ENCODE measurements around the gene FRMD4B.
A peak's percentile ranks its signal among the peaks of the same experiment; 100 is the strongest.

Gene FRMD4B

GRCh38 chr3:69250014-69250413, 135.9 kb downstream of the FRMD4B start:
- TF ChIP-seq GATA2 (IDR thresholded peaks at IDR 0.05; ENCODE audit: low read depth, low read length) (no peak), GATA3 (IDR thresholded peaks at IDR 0.05; ENCODE audit: low read depth, low read length) (no peak)

- TF ChIP-seq GATA3 (IDR thresholded peaks at IDR 0.05; ENCODE audit: low read depth, low read length) (no peak), GATA2 (IDR thresholded peaks at IDR 0.05; ENCODE audit: low read depth, low read length) (no peak)
These were observed 136.9 kb downstream of the FRMD4B start for GRCh38 chr3:69249001-69249400.

GRCh38 chr3:69248436-69248835, 137.5 kb downstream of the FRMD4B start:
- TF ChIP-seq GATA3 (IDR thresholded peaks at IDR 0.05; ENCODE audit: low read depth, low read length) = no peak
- TF ChIP-seq GATA2 (IDR thresholded peaks at IDR 0.05; ENCODE audit: low read depth, low read length) = no peak

GRCh38 chr3:69246612-69247011, 139.3 kb downstream of the FRMD4B start:
- TF ChIP-seq GATA3 (IDR thresholded peaks at IDR 0.05; ENCODE audit: low read depth, low read length) = no peak
- no peak for TF ChIP-seq GATA2 (IDR thresholded peaks at IDR 0.05; ENCODE audit: low read depth, low read length)

GRCh38 chr3:69244039-69244438, 141.8 kb downstream of the FRMD4B start:
- no peak for TF ChIP-seq GATA3 (IDR thresholded peaks at IDR 0.05; ENCODE audit: low read depth, low read length)
- TF ChIP-seq GATA2 (IDR thresholded peaks at IDR 0.05; ENCODE audit: low read depth, low read length) = no peak

GRCh38 chr3:69241769-69242168, 144.1 kb downstream of the FRMD4B start:
- no peak for TF ChIP-seq GATA2 (IDR thresholded peaks at IDR 0.05; ENCODE audit: low read depth, low read length)
- no peak for TF ChIP-seq GATA3 (IDR thresholded peaks at IDR 0.05; ENCODE audit: low read depth, low read length)

- TF ChIP-seq GATA3 (IDR thresholded peaks at IDR 0.05; ENCODE audit: low read depth, low read length) (no peak), GATA2 (IDR thresholded peaks at IDR 0.05; ENCODE audit: low read depth, low read length) (no peak)
These were observed 145.0 kb downstream of the FRMD4B start for GRCh38 chr3:69240651-69241568.

- TF ChIP-seq GATA3 (IDR thresholded peaks at IDR 0.05; ENCODE audit: low read depth, low read length) = no peak
- no peak for TF ChIP-seq GATA2 (IDR thresholded peaks at IDR 0.05; ENCODE audit: low read depth, low read length)
These were observed 146.8 kb downstream of the FRMD4B start for GRCh38 chr3:69239063-69239462.

- TF ChIP-seq GATA2 (IDR thresholded peaks at IDR 0.05; ENCODE audit: low read depth, low read length) (no peak), GATA3 (IDR thresholded peaks at IDR 0.05; ENCODE audit: low read depth, low read length) (no peak)
These were observed 148.8 kb downstream of the FRMD4B start for GRCh38 chr3:69236812-69237707.

GRCh38 chr3:69235882-69236281, 150.0 kb downstream of the FRMD4B start:
- TF ChIP-seq GATA2 (IDR thresholded peaks at IDR 0.05; ENCODE audit: low read depth, low read length) (no peak), GATA3 (IDR thresholded peaks at IDR 0.05; ENCODE audit: low read depth, low read length) (no peak)

GRCh38 chr3:69232482-69232881, 153.4 kb downstream of the FRMD4B start:
- TF ChIP-seq GATA3 (IDR thresholded peaks at IDR 0.05; ENCODE audit: low read depth, low read length) = no peak
- TF ChIP-seq GATA2 (IDR thresholded peaks at IDR 0.05; ENCODE audit: low read depth, low read length) = 0 out of 2 replicates have a peak, but pooled peaks have one; percentile 4

- TF ChIP-seq GATA3 (IDR thresholded peaks at IDR 0.05; ENCODE audit: low read depth, low read length) = peak; percentile 48; the same call in 1 of the 2 replicates
- peak; percentile 71 for TF ChIP-seq GATA2 (IDR thresholded peaks at IDR 0.05; ENCODE audit: low read depth, low read length)
These were observed 153.9 kb downstream of the FRMD4B start for GRCh38 chr3:69231929-69232440.

- no peak for TF ChIP-seq GATA2 (IDR thresholded peaks at IDR 0.05; ENCODE audit: low read depth, low read length)
- no peak for TF ChIP-seq GATA3 (IDR thresholded peaks at IDR 0.05; ENCODE audit: low read depth, low read length)
These were observed 159.8 kb downstream of the FRMD4B start for GRCh38 chr3:69226071-69226470.

GRCh38 chr3:69219101-69219708, 166.7 kb downstream of the FRMD4B start:
- TF ChIP-seq GATA3 (IDR thresholded peaks at IDR 0.05; ENCODE audit: low read depth, low read length) = no peak
- no peak for TF ChIP-seq GATA2 (IDR thresholded peaks at IDR 0.05; ENCODE audit: low read depth, low read length)
